Liver (tissue), 9 donors: ENCODE measurements around the gene TOP2A. TPM values are rescaled to one million over a fixed set of nuclear protein-coding genes. Genes with fewer than 3 reads are reported as not detected.
A peak's percentile ranks its signal among the peaks of the same experiment; 100 is the strongest.

Experiments used
- DNase-seq: peaks from one replicate; pipeline ENCODE4 v3.0.0-alpha.2; 2017; ENCODE audit warnings: low spot score
- H3K27ac ChIP-seq, 2 donors: one replicate each; pipeline ENCODE4 v1.7.0; 2013; ENCODE audit warnings: inconsistent platforms in 2 of 2, low read length in 2 of 2, control low read depth in 1 of 2, low read depth in 1 of 2, mild to moderate bottlenecking in 1 of 2
- H3K27me3 ChIP-seq, 4 donors: one replicate each; pipeline versions ENCODE4 v1.6.1 to v1.7.0; 2013; ENCODE audit warnings: low read length in 3 of 4, inconsistent platforms in 1 of 4, mild to moderate bottlenecking in 1 of 4, moderate library complexity in 1 of 4; ENCODE audit not compliant: control insufficient read depth in 4 of 4, insufficient read depth in 4 of 4
- H3K36me3 ChIP-seq, 4 donors: one replicate each; pipeline versions ENCODE4 v1.6.1 to v1.7.0; 2013; ENCODE audit warnings: low read length in 3 of 4, mild to moderate bottlenecking in 3 of 4, low read depth in 1 of 4, moderate library complexity in 1 of 4; ENCODE audit not compliant: control insufficient read depth in 4 of 4, insufficient read depth in 3 of 4
- H3K4me1 ChIP-seq, 4 donors: one replicate each; pipeline versions ENCODE4 v1.6.1 to v1.7.0; 2013; ENCODE audit warnings: low read length in 3 of 4, mild to moderate bottlenecking in 3 of 4, moderate library complexity in 1 of 4; ENCODE audit not compliant: control insufficient read depth in 4 of 4, insufficient read depth in 4 of 4
- H3K4me3 ChIP-seq, 3 donors: one replicate each; pipeline versions ENCODE4 v1.6.1 to v1.7.0; 2013; ENCODE audit warnings: low read length in 3 of 3, control low read depth in 1 of 3, low read depth in 1 of 3, mild to moderate bottlenecking in 1 of 3
- H3K9ac ChIP-seq, 2 donors: one replicate each; pipeline ENCODE4 v1.7.0; 2013; ENCODE audit warnings: low read length in 2 of 2, mild to moderate bottlenecking in 2 of 2, moderate library complexity in 2 of 2, control low read depth in 1 of 2, low read depth in 1 of 2
- H3K9me3 ChIP-seq, 4 donors: one replicate each; pipeline versions ENCODE4 v1.6.1 to v1.7.0; 2013; ENCODE audit warnings: low read length in 3 of 4; ENCODE audit not compliant: control insufficient read depth in 4 of 4
- ATF3 ChIP-seq: IDR thresholded peaks from 2 replicates; pipeline ENCODE4 v1.6.1; 2016; ENCODE audit warnings: antibody characterized with exemption
- EGR1 ChIP-seq, 2 donors: IDR thresholded peaks; 2 replicates each; pipeline ENCODE4 v1.6.1; 2016 to 2018; ENCODE audit warnings: antibody characterized with exemption in 2 of 2, low read depth in 2 of 2
- FOXA1 ChIP-seq: IDR thresholded peaks from 2 replicates; pipeline ENCODE4 v1.6.1; 2016; ENCODE audit warnings: antibody characterized with exemption
- FOXA2 ChIP-seq: IDR thresholded peaks from 2 replicates; pipeline ENCODE4 v1.6.1; 2016; ENCODE audit warnings: antibody characterized with exemption
- GABPA ChIP-seq, 2 donors: IDR thresholded peaks in 1 of 2; conservative IDR thresholded peaks in 1 of 2; 2 replicates each; pipeline ENCODE4 v1.6.1; 2016; ENCODE audit warnings: antibody characterized with exemption in 2 of 2, mild to moderate bottlenecking in 1 of 2, moderate library complexity in 1 of 2
- HNF4A ChIP-seq, 2 donors: conservative IDR thresholded peaks; 2 replicates each; pipeline ENCODE4 v1.6.1; 2016; ENCODE audit warnings: antibody characterized with exemption in 2 of 2, mild to moderate bottlenecking in 2 of 2
- HNF4G ChIP-seq: IDR thresholded peaks from 2 replicates; pipeline ENCODE4 v1.6.1; 2016; ENCODE audit warnings: antibody characterized with exemption
- MAX ChIP-seq: IDR thresholded peaks from 2 replicates; pipeline ENCODE4 v1.6.1; 2016; ENCODE audit warnings: antibody characterized with exemption
- NR2F2 ChIP-seq: IDR thresholded peaks from 2 replicates; pipeline ENCODE4 v1.6.1; 2016; ENCODE audit warnings: antibody characterized with exemption
- RAD21 ChIP-seq, 2 donors: IDR thresholded peaks; 2 replicates each; pipeline ENCODE4 v1.6.1; 2016; ENCODE audit warnings: antibody characterized with exemption in 2 of 2, mild to moderate bottlenecking in 2 of 2
- RXRA ChIP-seq, 2 donors: IDR thresholded peaks; 2 replicates each; pipeline ENCODE4 v1.6.1; 2017 to 2018; ENCODE audit warnings: antibody characterized with exemption in 2 of 2, mild to moderate bottlenecking in 1 of 2
- SP1 ChIP-seq: IDR thresholded peaks from 2 replicates; pipeline ENCODE4 v1.6.1; 2018; ENCODE audit warnings: antibody characterized with exemption, mild to moderate bottlenecking
- TAF1 ChIP-seq: conservative IDR thresholded peaks from 2 replicates; pipeline ENCODE4 v1.6.1; 2016; ENCODE audit warnings: antibody characterized with exemption, mild to moderate bottlenecking
- YY1 ChIP-seq: IDR thresholded peaks from 2 replicates; pipeline ENCODE4 v1.6.1; 2016; ENCODE audit warnings: antibody characterized with exemption, mild to moderate bottlenecking
- ZBTB33 ChIP-seq: IDR thresholded peaks from 2 replicates; pipeline ENCODE4 v1.6.1; 2016; ENCODE audit warnings: antibody characterized with exemption
- WGBS: extraction: QIAGEN DNeasy Blood & Tissue Kit; methylation state at CpG from one replicate; pipeline ENCODE4 v1.1.7; 2013; 5-methylcytosine and 5-hydroxymethylcytosine counted together
- polyA plus RNA-seq, 2 donors: library from polyadenylated mRNA; stranded (reverse) in 1 of 2; unstranded in 1 of 2; fragments of 200-250 nt in 1 of 2; fragments of >200 nt in 1 of 2; fragmentation: Nextera tagmentation in 1 of 2; extraction: Ambion mirVana in 1 of 2; gene quantifications; one replicate each; pipeline versions ENCODE4 v1.2.1 to v1.2.3, GENCODE V29; 2013 to 2015
- total RNA-seq, 2 donors: library from RNA; depleted of rRNA; stranded (reverse); fragments of >200 nt; gene quantifications; one replicate each; pipeline ENCODE4 v1.2.3, GENCODE V29; 2014
- TF ChIP-seq, protein P1 (sequence below): fragments of 150-350 bp; IDR thresholded peaks from 2 replicates; pipeline ENCODE4 v1.5.1; 2017; ENCODE audit warnings: improper control_type of control experiment, low read depth, low read length; ENCODE audit not compliant: missing input control
- TF ChIP-seq, protein P2 (sequence below): IDR thresholded peaks from 2 replicates; pipeline ENCODE4 v1.6.1; 2016; ENCODE audit warnings: antibody characterized with exemption, mild to moderate bottlenecking
- donor health status: healthy.
- donor health status: healthy.
- donor health status: healthy.
- donor health status: healthy.
- donor health status: healthy.

The TOP2A gene
- total and polyA plus RNA-seq, 4 donors = 0.08 to 102 (median 3.6) TPM

DNA sequence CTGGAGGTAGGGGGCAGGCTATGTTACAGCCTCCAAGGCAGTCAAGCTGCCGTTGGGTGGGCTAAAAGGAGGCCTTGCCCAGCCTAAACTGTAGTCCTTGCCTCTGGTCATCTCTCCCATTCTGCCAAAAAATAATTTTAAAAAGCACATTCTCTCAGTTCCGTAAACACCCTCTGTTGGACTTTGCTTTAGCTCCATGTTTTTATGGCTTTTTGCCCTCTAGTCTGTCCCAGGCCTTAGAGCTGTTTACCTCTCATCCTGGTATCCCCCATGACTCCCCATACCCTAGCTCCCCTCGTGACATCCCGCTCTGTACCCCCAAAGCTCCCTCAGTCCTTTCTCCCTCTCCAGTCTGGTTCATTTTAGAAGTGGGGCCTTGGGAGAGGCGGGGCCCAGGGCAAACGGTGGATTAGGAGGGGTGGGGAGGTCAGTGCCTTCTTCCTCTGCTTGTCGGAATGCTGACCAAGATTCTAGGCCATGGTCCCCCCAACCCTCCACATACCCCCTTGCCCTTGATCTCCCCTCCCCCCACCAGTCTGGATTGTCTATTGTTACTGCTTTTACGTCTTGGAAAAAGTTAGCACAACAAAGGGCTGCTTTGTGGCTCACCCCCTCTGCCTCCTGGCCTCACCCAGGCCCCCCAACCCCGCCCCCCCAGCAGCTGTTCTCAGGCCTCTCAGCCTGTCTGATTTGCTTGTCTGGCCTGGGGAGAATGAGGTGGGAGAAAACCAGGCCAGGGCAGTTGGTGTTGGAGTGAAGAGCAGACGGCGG, 71.5 kb downstream of the TOP2A start:
- H3K9ac ChIP-seq = peak overlapping the region; percentile 25 to 43
- no peak for DNase-seq
- 23% methylated on average over 11 of the region's 11 CpGs for WGBS

More for the DNA sequence above, 71.5 kb downstream of the TOP2A start:
- TF ChIP-seq YY1 (peak; percentile 17), HNF4G (peak; percentile 64), HNF4A (conservative IDR thresholded peaks at IDR 0.05) (peak; percentile 62 to 90), ATF3 (no peak), MAX (no peak), NR2F2 (no peak), FOXA1 (no peak), TAF1 (no peak), FOXA2 (no peak), SP1 (no peak), GABPA (IDR thresholded peaks at IDR 0.05 in 1 of 2, conservative IDR thresholded peaks at IDR 0.05 in 1 of 2) (no peak), RXRA (IDR thresholded peaks at IDR 0.05) (peak in 1 of 2 donors; percentile 2), ZBTB33 (peak; percentile 1), RAD21 (IDR thresholded peaks at IDR 0.05) (no peak), EGR1 (IDR thresholded peaks at IDR 0.05; ENCODE audit: low read depth in 2 of 2) (no peak)
- TF ChIP-seq, protein P1, sequence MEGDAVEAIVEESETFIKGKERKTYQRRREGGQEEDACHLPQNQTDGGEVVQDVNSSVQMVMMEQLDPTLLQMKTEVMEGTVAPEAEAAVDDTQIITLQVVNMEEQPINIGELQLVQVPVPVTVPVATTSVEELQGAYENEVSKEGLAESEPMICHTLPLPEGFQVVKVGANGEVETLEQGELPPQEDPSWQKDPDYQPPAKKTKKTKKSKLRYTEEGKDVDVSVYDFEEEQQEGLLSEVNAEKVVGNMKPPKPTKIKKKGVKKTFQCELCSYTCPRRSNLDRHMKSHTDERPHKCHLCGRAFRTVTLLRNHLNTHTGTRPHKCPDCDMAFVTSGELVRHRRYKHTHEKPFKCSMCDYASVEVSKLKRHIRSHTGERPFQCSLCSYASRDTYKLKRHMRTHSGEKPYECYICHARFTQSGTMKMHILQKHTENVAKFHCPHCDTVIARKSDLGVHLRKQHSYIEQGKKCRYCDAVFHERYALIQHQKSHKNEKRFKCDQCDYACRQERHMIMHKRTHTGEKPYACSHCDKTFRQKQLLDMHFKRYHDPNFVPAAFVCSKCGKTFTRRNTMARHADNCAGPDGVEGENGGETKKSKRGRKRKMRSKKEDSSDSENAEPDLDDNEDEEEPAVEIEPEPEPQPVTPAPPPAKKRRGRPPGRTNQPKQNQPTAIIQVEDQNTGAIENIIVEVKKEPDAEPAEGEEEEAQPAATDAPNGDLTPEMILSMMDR = no peak
- TF ChIP-seq, protein P2, sequence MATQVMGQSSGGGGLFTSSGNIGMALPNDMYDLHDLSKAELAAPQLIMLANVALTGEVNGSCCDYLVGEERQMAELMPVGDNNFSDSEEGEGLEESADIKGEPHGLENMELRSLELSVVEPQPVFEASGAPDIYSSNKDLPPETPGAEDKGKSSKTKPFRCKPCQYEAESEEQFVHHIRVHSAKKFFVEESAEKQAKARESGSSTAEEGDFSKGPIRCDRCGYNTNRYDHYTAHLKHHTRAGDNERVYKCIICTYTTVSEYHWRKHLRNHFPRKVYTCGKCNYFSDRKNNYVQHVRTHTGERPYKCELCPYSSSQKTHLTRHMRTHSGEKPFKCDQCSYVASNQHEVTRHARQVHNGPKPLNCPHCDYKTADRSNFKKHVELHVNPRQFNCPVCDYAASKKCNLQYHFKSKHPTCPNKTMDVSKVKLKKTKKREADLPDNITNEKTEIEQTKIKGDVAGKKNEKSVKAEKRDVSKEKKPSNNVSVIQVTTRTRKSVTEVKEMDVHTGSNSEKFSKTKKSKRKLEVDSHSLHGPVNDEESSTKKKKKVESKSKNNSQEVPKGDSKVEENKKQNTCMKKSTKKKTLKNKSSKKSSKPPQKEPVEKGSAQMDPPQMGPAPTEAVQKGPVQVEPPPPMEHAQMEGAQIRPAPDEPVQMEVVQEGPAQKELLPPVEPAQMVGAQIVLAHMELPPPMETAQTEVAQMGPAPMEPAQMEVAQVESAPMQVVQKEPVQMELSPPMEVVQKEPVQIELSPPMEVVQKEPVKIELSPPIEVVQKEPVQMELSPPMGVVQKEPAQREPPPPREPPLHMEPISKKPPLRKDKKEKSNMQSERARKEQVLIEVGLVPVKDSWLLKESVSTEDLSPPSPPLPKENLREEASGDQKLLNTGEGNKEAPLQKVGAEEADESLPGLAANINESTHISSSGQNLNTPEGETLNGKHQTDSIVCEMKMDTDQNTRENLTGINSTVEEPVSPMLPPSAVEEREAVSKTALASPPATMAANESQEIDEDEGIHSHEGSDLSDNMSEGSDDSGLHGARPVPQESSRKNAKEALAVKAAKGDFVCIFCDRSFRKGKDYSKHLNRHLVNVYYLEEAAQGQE = no peak
- Histone ChIP-seq H3K36me3 (peaks cover 0 to 4% (median 2%) of the 10 kb centered on the region in 4 donors), H3K9me3 (no peaks in the 10 kb centered on the region), H3K27ac (peak overlapping the region; percentile 97 to 99), H3K4me3 (peak overlapping the region; percentile 49 to 89 (median 83)), H3K4me1 (peaks cover 45 to 84% (median 78%) of the 10 kb centered on the region in 4 donors), H3K27me3 (no peaks in the 10 kb centered on the region)
